HepG2 (cell line): Measurements from ENCODE around the gene FIBCD1. TPM values are rescaled to one million over a fixed set of nuclear protein-coding genes. Genes with fewer than 3 reads are reported as not detected.

Source experiments
- ATAC-seq: fragments of 200-7000 bp; cut with Tn5 transposase; 3 replicates; pipeline ENCODE4 v1.9.1; 2020; ENCODE audit warnings: mild to moderate bottlenecking, moderate library complexity
- BruUV-seq: library from RNA; stranded (reverse); fragments of 400-500 nt; replicated peaks from 2 replicates; lab custom pipeline; 2021; lab: Mats Ljungman, UMichigan
- CTCF ChIA-PET: fragments of 300-600 bp; formaldehyde crosslinking; extraction: SDS; loops from one replicate; lab custom pipeline; 2021; ENCODE audit warnings: low total read pairs, inconsistent platforms, low intra/inter-chr PET ratio; lab: Yijun Ruan, JAX
- POLR2A ChIA-PET: fragments of 350-600 bp; sonication (Branson Sonifier 250); formaldehyde crosslinking; loops from one replicate; lab custom pipeline; 2020; ENCODE audit warnings: antibody characterized with exemption, inconsistent platforms; lab: Yijun Ruan, JAX
- DNase-seq: peaks from one replicate; pipeline ENCODE4 v3.0.0-alpha.2; 2015; ENCODE audit warnings: low spot score
- FAIRE-seq: peaks from 3 replicates; lab custom pipeline; 2011; peaks lifted over from hg19 to GRCh38; lab: Jason Lieb, UNC
- H2AFZ ChIP-seq: one replicate; pipeline ENCODE4 v1.6.1; 2011; ENCODE audit warnings: low read length, inconsistent platforms
- H3K27ac ChIP-seq: fragments of 300-600 bp; 3 replicates; pipeline ENCODE4 v1.8.0; 2011; ENCODE audit warnings: mixed run types, mild to moderate bottlenecking, mixed read lengths, low read length, inconsistent platforms; ENCODE audit not compliant: insufficient read depth; ENCODE audit errors: extremely low read length
- H3K27me3 ChIP-seq, 2 experiments: fragments of 200-600 bp in 1 of 2; 2 replicates in 1 of 2; 3 replicates in 1 of 2; pipeline versions ENCODE4 v1.6.0 to v1.8.0; 2011; ENCODE audit warnings: low read length in 2 of 2, mild to moderate bottlenecking in 2 of 2, moderate library complexity in 2 of 2, inconsistent platforms in 1 of 2; ENCODE audit not compliant: insufficient read depth in 2 of 2, control insufficient read depth in 1 of 2
- H3K36me3 ChIP-seq, 2 experiments: fragments of 200-600 bp in 1 of 2; replicated peaks in 1 of 2; 2 replicates in 1 of 2; 3 replicates in 1 of 2; pipeline versions ENCODE4 v1.5.1 to v1.8.0; 2011; ENCODE audit warnings: low read length in 2 of 2, inconsistent platforms in 1 of 2; ENCODE audit not compliant: insufficient read depth in 2 of 2, control insufficient read depth in 1 of 2
- H3K4me1 ChIP-seq: 2 replicates; pipeline ENCODE4 v1.5.1; 2012; ENCODE audit warnings: low read length, inconsistent platforms; ENCODE audit not compliant: insufficient read depth
- H3K4me2 ChIP-seq: 2 replicates; pipeline ENCODE4 v1.6.0; 2011; ENCODE audit warnings: low read depth, low read length, inconsistent platforms
- H3K4me3 ChIP-seq, 3 experiments: fragments of 200-600 bp in 1 of 3; sonication (generic), shearing (Covaris generic) in 1 of 3; replicated peaks in 1 of 3; 2 replicates each; pipeline ENCODE4 v1.5.1; 2011 to 2016; ENCODE audit warnings: low read length in 3 of 3, inconsistent platforms in 2 of 3, low read depth in 2 of 3, mild to moderate bottlenecking in 2 of 3, control low read depth in 1 of 3, mixed read lengths in 1 of 3; ENCODE audit not compliant: insufficient read depth in 1 of 3
- H3K79me2 ChIP-seq: one replicate; pipeline ENCODE4 v1.6.1; 2011; ENCODE audit warnings: low read length, inconsistent platforms; ENCODE audit not compliant: insufficient read depth
- H3K9ac ChIP-seq: 2 replicates; pipeline ENCODE4 v1.6.0; 2011; ENCODE audit warnings: mild to moderate bottlenecking, low read depth, low read length, inconsistent platforms; ENCODE audit not compliant: insufficient read depth
- H3K9me3 ChIP-seq: 2 replicates; pipeline ENCODE4 v1.5.1; 2012; ENCODE audit warnings: mild to moderate bottlenecking, low read length
- H4K20me1 ChIP-seq: 2 replicates; pipeline ENCODE4 v1.6.0; 2011; ENCODE audit warnings: inconsistent platforms, mild to moderate bottlenecking, low read length, moderate library complexity; ENCODE audit not compliant: insufficient read depth
- AGO2 ChIP-seq: fragments of 200-400 bp; formaldehyde crosslinking; optimal IDR thresholded peaks from 2 replicates; pipeline ENCODE3; 2017; ENCODE audit warnings: mild to moderate bottlenecking, low read depth, low read length, moderate library complexity
- CAMTA2 ChIP-seq: sonication (generic); formaldehyde crosslinking; IDR thresholded peaks from 2 replicates; pipeline ENCODE4 v1.4.0; 2020; ENCODE audit warnings: mild to moderate bottlenecking, missing genetic modification reagents, borderline replicate concordance
- CEBPZ ChIP-seq: IDR thresholded peaks from 2 replicates; pipeline ENCODE4 v1.6.1; 2012; ENCODE audit warnings: low read length, improper control_type of control experiment
- E2F5 ChIP-seq: sonication (generic); formaldehyde crosslinking; conservative IDR thresholded peaks from 2 replicates; pipeline ENCODE4 v1.4.0; 2020; ENCODE audit warnings: missing genetic modification reagents
- HNF4A ChIP-seq: sonication (generic); formaldehyde crosslinking; IDR thresholded peaks from 2 replicates; pipeline ENCODE4 v1.4.0; 2020; ENCODE audit warnings: missing genetic modification reagents
- NAIF1 ChIP-seq: sonication (generic); formaldehyde crosslinking; IDR thresholded peaks from 2 replicates; pipeline ENCODE4 v1.5.0; 2020; ENCODE audit warnings: mild to moderate bottlenecking, missing genetic modification reagents, borderline replicate concordance
- POLR2G ChIP-seq: fragments of 200-400 bp; formaldehyde crosslinking; IDR thresholded peaks from 2 replicates; pipeline ENCODE4 v1.6.1; 2018; ENCODE audit warnings: mild to moderate bottlenecking, low read depth, low read length, moderate library complexity
- TCF12 ChIP-seq, 2 experiments: fragments of 450-650 bp in 1 of 2; sonication (generic) in 1 of 2; formaldehyde crosslinking in 1 of 2; IDR thresholded peaks; 2 replicates each; pipeline versions ENCODE4 v1.6.1 to v1.8.0; 2017 to 2022; ENCODE audit warnings: antibody characterized with exemption in 1 of 2, mild to moderate bottlenecking in 1 of 2, missing genetic modification reagents in 1 of 2, moderate library complexity in 1 of 2
- TOE1 ChIP-seq: sonication (generic); formaldehyde crosslinking; IDR thresholded peaks from 2 replicates; pipeline ENCODE4 v1.4.0; 2020; ENCODE audit warnings: mild to moderate bottlenecking, missing genetic modification reagents
- ZFYVE20 ChIP-seq: sonication (generic); formaldehyde crosslinking; IDR thresholded peaks from 2 replicates; pipeline ENCODE4 v1.8.0; 2023; ENCODE audit warnings: low read depth, mild to moderate bottlenecking, moderate library complexity, missing genetic modification reagents, borderline replicate concordance
- ZNF143 ChIP-seq: sonication (generic); formaldehyde crosslinking; IDR thresholded peaks from 2 replicates; pipeline ENCODE4 v1.4.0; 2020; ENCODE audit warnings: missing genetic modification reagents
- ZSCAN20 ChIP-seq: sonication (generic); formaldehyde crosslinking; IDR thresholded peaks from 2 replicates; pipeline ENCODE4 v1.4.0; 2020; ENCODE audit warnings: missing genetic modification reagents, mild to moderate bottlenecking, borderline replicate concordance
- WGBS: methylation state at CpG from one replicate; pipeline ENCODE4 v1.1.6; 2017; ENCODE audit warnings: low lambda C conversion rate; 5-methylcytosine and 5-hydroxymethylcytosine counted together
- in situ Hi-C: cut with HindIII; loops from 2 replicates; pipeline ENCODE4 v1.10.0; 2017; ENCODE audit warnings: low pct_unique_long_range_greater_than_20kb; ENCODE audit not compliant: extremely low pct_ligation_motif_present
- intact Hi-C: fragments of 100-400 bp; cut with micrococcal nuclease; formaldehyde crosslinking; loops from one replicate; pipeline ENCODE4 v1.10.0; 2022; ENCODE audit not compliant: unreplicated experiment
- polyA plus RNA-seq, 8 experiments: library from polyadenylated mRNA; depleted of rRNA in 3 of 8; stranded (reverse) in 7 of 8; unstranded in 1 of 8; fragments of >200 nt; fragmentation: Illumina TruSeq in 4 of 8; extraction: Trizol in 4 of 8; gene quantifications; 2 replicates each; pipeline versions ENCODE4 v1.2.1 to v1.2.3, GENCODE V29; 2011 to 2016; ENCODE audit warnings: low read depth in 4 of 8, missing spikeins in 1 of 8, mixed read lengths in 1 of 8; ENCODE audit not compliant: insufficient read depth in 1 of 8
- total RNA-seq, 5 experiments: library from RNA; depleted of rRNA; stranded (reverse); fragments of >200 nt; fragmentation: Illumina TruSeq; extraction: Trizol; gene quantifications; 2 replicates each; pipeline ENCODE4 v1.2.3, GENCODE V29; 2016; ENCODE audit warnings: low read depth in 1 of 5

Gene FIBCD1
- total and polyA plus RNA-seq, 2 of the 13 experiments (the other 11 are each of a cell fraction or from before 2014, with no cell fraction given) = 0.55 to 0.89 TPM

- TF ChIP-seq ZFYVE20 (CRISPR knock-in tag) = no peak
- peak; percentile 61 for TF ChIP-seq AGO2
- no peak for TF ChIP-seq E2F5
- TF ChIP-seq TOE1 (CRISPR knock-in tag) = no peak
- Histone ChIP-seq H3K9me3 (no peaks in the 10 kb centered on the region), H3K27me3 (peaks cover 12 to 40% of the 10 kb centered on the region in 2 experiments; a peak in 4 of 5 replicates), H3K4me1 (no peaks in the 10 kb centered on the region), H3K4me3 (no peak overlapping the region), H3K36me3 (no peaks in the 10 kb centered on the region; a peak in 1 of 5 replicates), H3K79me2 (no peaks in the 10 kb centered on the region), H3K9ac (no peak overlapping the region), H2AFZ (no peak overlapping the region), H4K20me1 (no peaks in the 10 kb centered on the region), H3K27ac (no peak overlapping the region), H3K4me2 (no peak overlapping the region)
- CTCF ChIA-PET = interaction anchor here (1.8 kb wide), 1 partner anchor 45 kb away, joined by 13 read pairs; no protein-coding TSS in a partner anchor
- in situ Hi-C loops (loop anchor here (5.0 to 10.0 kb wide), 2 partner anchors 47 to 99 kb away; no protein-coding TSS in a partner anchor), intact Hi-C loops (loop anchor here (1.0 kb wide), 1 partner anchor 46 kb away; no protein-coding TSS in a partner anchor)
- FAIRE-seq (no peak), DNase-seq (no peak), ATAC-seq (peak; percentile 16)
- 56% methylated on average over 8 of the region's 24 CpGs for WGBS
- BruUV-seq = no TSS peak
- POLR2A ChIA-PET = no interaction called here
Observed at GRCh38 chr9:130895481-130896232, 43.4 kb downstream of the FIBCD1 start.

- no peaks in the 10 kb centered on the region for H4K20me1 ChIP-seq
- WGBS = 62% methylated on average over 4 of the region's 9 CpGs
- TF ChIP-seq HNF4A (CRISPR knock-in tag) = no peak
- TF ChIP-seq CEBPZ = no peak
- TF ChIP-seq NAIF1 (CRISPR knock-in tag) = no peak
- TF ChIP-seq CAMTA2 (CRISPR knock-in tag) = no peak
- TF ChIP-seq ZNF143 (CRISPR knock-in tag) = no peak
- 0 out of 2 replicates have a peak, but pooled peaks have one; percentile 48 for TF ChIP-seq POLR2G
- TF ChIP-seq ZSCAN20 (CRISPR knock-in tag) = no peak
- no peak for TF ChIP-seq TCF12 (IDR thresholded peaks at IDR 0.05)
- no peak for TF ChIP-seq TCF12 (CRISPR knock-in tag; IDR thresholded peaks at IDR 0.05)
- H3K4me3 ChIP-seq = no peak overlapping the region
- no peak overlapping the region for H3K27ac ChIP-seq
- no peaks in the 10 kb centered on the region for H3K9me3 ChIP-seq
- FAIRE-seq = no peak
- no peaks in the 10 kb centered on the region for H3K79me2 ChIP-seq
- peaks cover 0 to 5% of the 10 kb centered on the region in 2 experiments; a peak in 2 of 5 replicates for H3K36me3 ChIP-seq
- no peak for ATAC-seq
- H3K4me2 ChIP-seq = no peak overlapping the region
- no peak overlapping the region for H2AFZ ChIP-seq
- intact Hi-C loops (no loop called here), in situ Hi-C loops (loop anchor here (5.0 to 10.0 kb wide), 2 partner anchors 47 to 100 kb away; no protein-coding TSS in a partner anchor)
- POLR2A ChIA-PET = no interaction called here
- BruUV-seq = no TSS peak
- DNase-seq = no peak
- H3K4me1 ChIP-seq = no peaks in the 10 kb centered on the region
- CTCF ChIA-PET = no interaction called here
- no peak overlapping the region for H3K9ac ChIP-seq
- peaks cover 11 to 34% of the 10 kb centered on the region in 2 experiments; a peak in 3 of 5 replicates for H3K27me3 ChIP-seq
Observed at GRCh38 chr9:130895038-130895437, 44.0 kb downstream of the FIBCD1 start.
